ENCODE data around the gene RSF1.

DNA sequence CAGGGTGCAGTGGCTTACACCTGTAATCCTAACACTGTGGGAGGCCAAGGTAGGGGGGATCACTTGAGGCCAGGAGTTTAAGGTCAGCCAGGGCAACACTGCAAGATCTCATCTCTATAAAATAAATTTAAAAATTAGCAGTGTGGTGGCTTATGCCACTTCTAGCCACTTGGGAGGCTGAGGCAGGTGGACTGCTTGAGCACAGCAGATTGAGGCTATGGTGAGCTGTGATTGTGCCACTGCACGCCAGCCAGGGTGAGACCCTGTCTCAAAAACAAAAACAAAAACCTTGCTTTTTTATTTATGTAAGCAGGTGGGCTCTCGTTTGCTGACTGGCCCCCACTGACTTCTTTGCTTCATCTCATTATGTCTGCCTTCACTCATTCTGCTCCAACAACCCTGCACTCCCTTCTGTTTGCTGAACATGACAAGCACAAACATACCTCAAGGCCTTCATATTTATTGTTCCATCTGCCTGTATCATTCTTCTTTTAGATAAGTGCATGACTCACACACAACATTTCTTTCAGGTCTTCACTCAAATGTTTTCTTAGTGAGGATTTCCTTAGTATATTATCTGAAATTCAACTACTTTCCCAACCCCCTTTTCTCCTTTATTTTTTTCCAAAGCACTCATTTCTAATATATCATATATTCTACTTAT, 150.5 kb downstream of the RSF1 start:
- TF ChIP-seq, protein P1, sequence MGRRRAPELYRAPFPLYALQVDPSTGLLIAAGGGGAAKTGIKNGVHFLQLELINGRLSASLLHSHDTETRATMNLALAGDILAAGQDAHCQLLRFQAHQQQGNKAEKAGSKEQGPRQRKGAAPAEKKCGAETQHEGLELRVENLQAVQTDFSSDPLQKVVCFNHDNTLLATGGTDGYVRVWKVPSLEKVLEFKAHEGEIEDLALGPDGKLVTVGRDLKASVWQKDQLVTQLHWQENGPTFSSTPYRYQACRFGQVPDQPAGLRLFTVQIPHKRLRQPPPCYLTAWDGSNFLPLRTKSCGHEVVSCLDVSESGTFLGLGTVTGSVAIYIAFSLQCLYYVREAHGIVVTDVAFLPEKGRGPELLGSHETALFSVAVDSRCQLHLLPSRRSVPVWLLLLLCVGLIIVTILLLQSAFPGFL (CRISPR knock-in tag; IDR thresholded peaks at IDR 0.05; ENCODE audit: borderline replicate concordance), result no peak
- TF ChIP-seq, protein P2, sequence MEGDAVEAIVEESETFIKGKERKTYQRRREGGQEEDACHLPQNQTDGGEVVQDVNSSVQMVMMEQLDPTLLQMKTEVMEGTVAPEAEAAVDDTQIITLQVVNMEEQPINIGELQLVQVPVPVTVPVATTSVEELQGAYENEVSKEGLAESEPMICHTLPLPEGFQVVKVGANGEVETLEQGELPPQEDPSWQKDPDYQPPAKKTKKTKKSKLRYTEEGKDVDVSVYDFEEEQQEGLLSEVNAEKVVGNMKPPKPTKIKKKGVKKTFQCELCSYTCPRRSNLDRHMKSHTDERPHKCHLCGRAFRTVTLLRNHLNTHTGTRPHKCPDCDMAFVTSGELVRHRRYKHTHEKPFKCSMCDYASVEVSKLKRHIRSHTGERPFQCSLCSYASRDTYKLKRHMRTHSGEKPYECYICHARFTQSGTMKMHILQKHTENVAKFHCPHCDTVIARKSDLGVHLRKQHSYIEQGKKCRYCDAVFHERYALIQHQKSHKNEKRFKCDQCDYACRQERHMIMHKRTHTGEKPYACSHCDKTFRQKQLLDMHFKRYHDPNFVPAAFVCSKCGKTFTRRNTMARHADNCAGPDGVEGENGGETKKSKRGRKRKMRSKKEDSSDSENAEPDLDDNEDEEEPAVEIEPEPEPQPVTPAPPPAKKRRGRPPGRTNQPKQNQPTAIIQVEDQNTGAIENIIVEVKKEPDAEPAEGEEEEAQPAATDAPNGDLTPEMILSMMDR (IDR thresholded peaks at IDR 0.05), result no peak
- no peak for TF ChIP-seq FOXJ3 (CRISPR knock-in tag; IDR thresholded peaks at IDR 0.05; ENCODE audit: borderline replicate concordance)
- TF ChIP-seq GABPB1 (CRISPR knock-in tag; IDR thresholded peaks at IDR 0.05), result no peak
- no peak for TF ChIP-seq FOXK1 (CRISPR knock-in tag; IDR thresholded peaks at IDR 0.05)
- TF ChIP-seq ETV6 (CRISPR knock-in tag; IDR thresholded peaks at IDR 0.05), result no peak
- no peak for TF ChIP-seq SP1 (CRISPR knock-in tag; conservative IDR thresholded peaks at IDR 0.05)
- no peak for TF ChIP-seq RORB (CRISPR knock-in tag; IDR thresholded peaks at IDR 0.05)

Data from WTC11 (cell line).